Motor neuron (in vitro differentiated cells): ENCODE measurements around the gene OTOA. TPM values are rescaled to one million over a fixed set of nuclear protein-coding genes. Genes with fewer than 3 reads are reported as not detected.
"Not testable (repeated sequence)": the region's sequence is repeated elsewhere in the genome, so short reads cannot be mapped to it uniquely, and the experiment has no call there.

ENCODE experiments used
- ATAC-seq, 8 experiments: fragments of 200-7000 bp; cut with Tn5 transposase; replicated peaks in 6 of 8; 2 replicates each; pipeline ENCODE4 v1.8.0; 2021; ENCODE audit warnings: mild to moderate bottlenecking in 8 of 8, moderate library complexity in 8 of 8
- H3K27ac ChIP-seq, 2 donors: fragments of 250-450 bp; sonication (Bioruptor Pico); 2 replicates each; pipeline ENCODE4 v1.9.0; 2021; ENCODE audit warnings: antibody characterized with exemption in 2 of 2, mild to moderate bottlenecking in 2 of 2, moderate library complexity in 1 of 2
- H3K4me1 ChIP-seq, 2 donors: fragments of 250-450 bp; sonication (Bioruptor Pico); replicated peaks in 1 of 2; 2 replicates each; pipeline ENCODE4 v1.6.1; 2021; ENCODE audit warnings: antibody characterized with exemption in 2 of 2, mild to moderate bottlenecking in 2 of 2, moderate library complexity in 1 of 2
- H3K4me3 ChIP-seq, 5 donors: fragments of 250-450 bp; sonication (Bioruptor Pico); 2 replicates each; pipeline ENCODE4 v1.9.0; 2021; ENCODE audit warnings: antibody characterized with exemption in 5 of 5, mild to moderate bottlenecking in 5 of 5, moderate library complexity in 4 of 5
- WGBS, 10 experiments: fragments of 450-650 bp; shearing (Covaris generic); methylation state at CpG; one replicate each; pipeline ENCODE4 v1.0.0; 2022; 5-methylcytosine and 5-hydroxymethylcytosine counted together
- in situ Hi-C, 9 experiments: fragments of 400-800 bp; cut with MboI; loops; one replicate each; pipeline ENCODE4 v1.15.0; 2021; ENCODE audit warnings: low sequenced_read_pairs in 9 of 9, low pct_unique_long_range_greater_than_20kb in 2 of 9; ENCODE audit not compliant: unreplicated experiment in 9 of 9
- total RNA-seq, 8 experiments: library from RNA; unstranded; fragments of 300-600 nt; gene quantifications; 2 replicates each; pipeline versions ENCODE4 v1.2.3 to v1.2.4, GENCODE V29; 2022

Gene OTOA
- total RNA-seq, 8 experiments from 2014 or later: 0.05 to 0.47 (median 0.22) TPM

- H3K4me3 ChIP-seq, in situ Hi-C loops, H3K4me1 ChIP-seq, ATAC-seq, H3K27ac ChIP-seq: not testable (repeated sequence)
- 67 to 92% methylated on average over 1 to 2 of the region's 4 CpGs; no CpG with 5 or more reads in 8 of the 10 experiments for WGBS, 10 experiments
These were observed 27.2 kb downstream of the OTOA start for GRCh38 chr16:21690967-21691366.

DNA sequence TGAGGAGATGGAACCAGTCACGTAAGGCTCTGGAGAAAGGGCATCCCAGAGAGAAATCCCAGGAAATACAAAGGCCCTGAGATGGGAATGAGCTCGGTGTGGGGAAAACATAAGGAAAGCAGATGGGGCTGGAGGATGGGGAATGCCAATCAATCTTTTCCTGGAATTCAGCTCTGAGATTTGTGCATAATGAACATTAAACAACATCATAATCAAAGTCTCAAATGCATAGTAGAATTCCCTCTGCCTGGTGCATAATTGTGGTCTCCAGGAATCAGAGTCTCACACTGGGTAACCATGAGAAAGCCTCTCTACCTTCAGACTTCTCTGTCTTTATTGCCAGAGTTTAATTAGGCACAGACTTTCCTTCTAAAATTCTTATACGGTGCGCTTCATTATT is 30.8 kb downstream of the OTOA start:
- Histone ChIP-seq H3K27ac (no peak overlapping the region), H3K4me3 (no peak overlapping the region), H3K4me1 (no peaks in the 10 kb centered on the region)
- 0 to 100% (median 86%) methylated on average over 1 to 4 of the region's 4 CpGs; no CpG with 5 or more reads in 3 of the 10 experiments for WGBS, 10 experiments
- in situ Hi-C loops: no loop called here
- peak in 3 of 8 experiments; percentile 52 to 97 (median 75) for ATAC-seq

DNA sequence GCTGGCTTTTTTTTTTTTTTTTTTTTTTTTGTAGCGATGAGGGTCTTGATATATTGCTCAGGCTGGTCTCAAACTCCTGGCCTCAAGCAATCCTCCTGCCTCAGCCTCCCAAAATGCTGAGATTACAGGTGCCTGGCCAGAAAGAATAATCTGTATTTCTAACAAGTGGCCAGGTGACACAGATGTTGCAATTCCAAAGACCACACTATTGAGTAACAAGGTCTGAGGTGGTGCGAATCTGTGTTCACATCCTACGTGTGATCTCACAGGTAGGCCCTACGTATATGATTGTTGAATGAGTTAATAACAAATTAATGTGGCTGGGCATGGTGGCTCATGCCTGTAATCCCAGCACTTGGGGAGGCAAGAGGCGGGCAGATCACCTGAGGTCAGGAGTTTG is 33.3 kb downstream of the OTOA start:
- in situ Hi-C loops: no loop called here
- no peak for ATAC-seq
- no peak overlapping the region for H3K4me3 ChIP-seq

GRCh38 chr16:21698169-21699032 is 34.6 kb downstream of the OTOA start:
- in situ Hi-C loops: no loop called here
- Histone ChIP-seq H3K27ac (no peak overlapping the region), H3K4me1 (no peaks in the 10 kb centered on the region), H3K4me3 (no peak overlapping the region)
- ATAC-seq: no peak
- 70 to 88% (median 77%) methylated on average over 2 to 9 of the region's 9 CpGs; no CpG with 5 or more reads in 2 of the 10 experiments for WGBS, 10 experiments

More for the DNA sequence above, 33.3 kb downstream of the OTOA start:
- H3K4me1 ChIP-seq: no peaks in the 10 kb centered on the region
- WGBS, 10 experiments: 40 to 100% (median 88%) methylated on average over 1 to 4 of the region's 5 CpGs; no CpG with 5 or more reads in 2 of the 10 experiments
- H3K27ac ChIP-seq: no peak overlapping the region

GRCh38 chr16:21701271-21701670 is 37.5 kb downstream of the OTOA start:
- WGBS, 10 experiments: 24 to 70% (median 40%) methylated on average over 1 to 2 of the region's 2 CpGs; no CpG with 5 or more reads in 3 of the 10 experiments
- Histone ChIP-seq H3K4me1 (no peaks in the 10 kb centered on the region), H3K4me3 (no peak overlapping the region), H3K27ac (no peak overlapping the region)
- no peak for ATAC-seq
- in situ Hi-C loops: loop anchor here in 3 of 9 experiments (25.0 kb wide), 1 partner anchor 114 kb away; the partner anchor contains the start of gene METTL9 (in 3 of the 3)

- H3K4me1 ChIP-seq: no peaks in the 10 kb centered on the region
- WGBS, 10 experiments: 0 to 100% (median 87%) methylated on average over 1 to 3 of the region's 3 CpGs; no CpG with 5 or more reads in 1 of the 10 experiments
- in situ Hi-C loops: loop anchor here in 3 of 9 experiments (25.0 kb wide), 1 partner anchor 115 kb away; the partner anchor contains the start of gene METTL9 (in 3 of the 3)
- H3K27ac ChIP-seq: no peak overlapping the region
- H3K4me3 ChIP-seq: no peak overlapping the region
- ATAC-seq: no peak
These were observed 38.5 kb downstream of the OTOA start for GRCh38 chr16:21702276-21702675.

DNA sequence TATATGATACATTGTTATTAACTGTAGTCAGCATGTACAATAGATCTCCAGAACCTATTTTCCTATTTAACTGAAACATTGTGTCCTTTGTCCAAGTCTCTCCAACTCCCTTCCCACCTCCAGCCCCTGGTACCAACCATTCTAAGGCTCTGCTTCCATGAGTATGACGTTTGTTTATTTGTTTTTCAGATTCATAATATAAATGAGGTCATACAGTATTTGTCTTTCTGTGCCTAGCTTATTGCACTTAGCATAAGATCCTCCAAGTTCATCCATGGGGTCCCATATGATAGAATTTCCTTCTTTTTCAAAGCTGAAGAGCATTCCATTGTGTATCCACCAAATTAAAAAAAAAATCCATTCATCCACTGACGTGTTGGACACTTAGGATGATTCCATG is 39.4 kb downstream of the OTOA start:
- no peak overlapping the region for H3K4me3 ChIP-seq
- in situ Hi-C loops: loop anchor here in 3 of 9 experiments (25.0 kb wide), 1 partner anchor 116 kb away; the partner anchor contains the start of gene METTL9 (in 3 of the 3)
- no peak for ATAC-seq
- H3K4me1 ChIP-seq: no peaks in the 10 kb centered on the region
- H3K27ac ChIP-seq: no peak overlapping the region
- WGBS, 10 experiments: 6 to 100% (median 63%) methylated on average over 1 to 2 of the region's 2 CpGs; no CpG with 5 or more reads in 2 of the 10 experiments

DNA sequence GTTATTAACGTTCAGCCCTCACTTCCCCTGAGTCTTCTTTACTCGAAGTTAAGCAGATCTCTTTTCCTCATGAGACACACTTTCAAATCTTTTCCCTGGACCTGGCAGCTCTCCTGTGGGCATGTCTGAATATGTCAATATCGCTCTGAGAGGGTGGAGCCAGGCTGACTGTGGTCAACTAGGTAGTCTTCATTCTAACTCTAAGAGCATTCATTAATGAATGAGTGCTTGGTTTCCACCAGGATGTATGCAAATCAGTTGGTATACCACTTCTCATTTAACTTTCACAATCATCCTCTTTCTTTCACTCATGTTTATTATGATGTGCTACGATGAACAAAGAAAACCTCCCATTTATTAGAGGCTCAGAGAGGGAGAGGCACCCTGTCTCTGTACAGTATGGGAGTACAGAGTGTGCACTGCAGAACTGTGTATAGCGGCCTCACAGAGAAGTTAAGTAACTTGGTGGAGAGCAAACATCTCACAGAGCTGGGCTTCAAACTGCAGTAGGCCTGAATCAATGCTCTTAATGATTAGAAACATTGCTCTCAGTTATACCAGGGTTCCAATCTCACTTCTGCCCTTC is 39.9 kb downstream of the OTOA start:
- no peak overlapping the region for H3K27ac ChIP-seq
- no peaks in the 10 kb centered on the region for H3K4me1 ChIP-seq
- ATAC-seq: peak in 2 of 8 experiments; percentile 50 to 71
- H3K4me3 ChIP-seq: no peak overlapping the region
- WGBS, 10 experiments: 47 to 100% (median 79%) methylated on average over 1 to 4 of the region's 5 CpGs; no CpG with 5 or more reads in 3 of the 10 experiments
- in situ Hi-C loops: loop anchor here in 3 of 9 experiments (25.0 kb wide), 1 partner anchor 116 kb away; the partner anchor contains the start of gene METTL9 (in 3 of the 3)

- in situ Hi-C loops: loop anchor here in 3 of 9 experiments (25.0 kb wide), 1 partner anchor 117 kb away; the partner anchor contains the start of gene METTL9 (in 3 of the 3)
- Histone ChIP-seq H3K4me1 (no peaks in the 10 kb centered on the region), H3K27ac (no peak overlapping the region), H3K4me3 (no peak overlapping the region)
- ATAC-seq: no peak
- WGBS, 10 experiments: 39 to 92% (median 90%) methylated on average over 2 to 5 of the region's 5 CpGs; no CpG with 5 or more reads in 3 of the 10 experiments
These were observed 40.5 kb downstream of the OTOA start for GRCh38 chr16:21704266-21704665.

DNA sequence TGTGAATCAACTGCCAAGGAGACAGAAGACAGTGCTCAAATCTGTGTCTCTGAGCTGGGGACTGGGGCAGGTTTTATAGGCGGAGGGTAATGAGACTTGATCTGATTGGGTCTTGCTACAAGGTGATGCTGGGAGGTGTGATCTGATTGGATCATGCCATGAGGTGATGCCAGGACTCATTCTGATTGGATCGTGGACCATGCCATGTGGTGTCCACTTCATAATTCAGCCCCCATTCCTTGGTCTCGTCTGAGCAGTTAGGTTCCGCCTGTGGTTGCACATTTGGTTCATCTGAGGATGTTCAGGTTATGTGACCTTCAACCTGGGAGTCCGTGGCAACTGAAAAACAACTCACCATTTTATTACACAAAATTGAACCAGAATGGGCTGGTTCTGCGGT is 41.0 kb downstream of the OTOA start:
- 40 to 100% (median 58%) methylated on average over 1 to 5 of the region's 6 CpGs; no CpG with 5 or more reads in 4 of the 10 experiments for WGBS, 10 experiments
- H3K4me1 ChIP-seq: no peaks in the 10 kb centered on the region
- no peak overlapping the region for H3K27ac ChIP-seq
- H3K4me3 ChIP-seq: no peak overlapping the region
- in situ Hi-C loops: loop anchor here in 3 of 9 experiments (25.0 kb wide), 1 partner anchor 117 kb away; the partner anchor contains the start of gene METTL9 (in 3 of the 3)
- no peak for ATAC-seq

DNA sequence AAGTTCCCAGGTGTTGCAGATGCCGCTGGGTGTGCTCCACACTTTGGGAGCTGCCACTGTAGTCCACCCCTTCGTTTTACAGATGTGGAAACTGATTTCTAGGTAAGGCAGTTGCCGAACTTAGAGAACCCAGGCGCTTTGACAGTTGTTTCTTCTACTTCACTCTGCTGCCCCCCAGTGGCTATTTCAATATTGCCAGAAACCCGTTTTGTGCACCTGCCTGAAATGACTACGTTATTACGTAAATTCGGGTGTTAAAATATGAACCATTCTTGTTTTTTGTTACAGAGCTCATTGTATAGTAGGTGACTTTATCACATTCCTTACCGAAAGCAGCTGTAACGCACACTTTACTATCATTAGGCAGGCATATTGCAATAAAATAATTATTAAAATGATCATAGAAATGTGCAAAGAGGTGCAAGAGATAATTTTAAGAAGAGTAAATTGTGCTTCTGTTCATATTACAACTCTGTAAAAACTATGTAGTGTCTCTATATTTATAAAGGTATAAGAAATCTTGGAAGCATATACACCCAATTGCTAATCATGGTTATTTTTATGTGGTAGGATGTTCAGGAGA is 44.9 kb downstream of the OTOA start:
- in situ Hi-C loops: loop anchor here in 3 of 9 experiments (25.0 kb wide), 1 partner anchor 121 kb away; the partner anchor contains the start of gene METTL9 (in 3 of the 3)
- ATAC-seq: peak in 3 of 8 experiments; percentile 49 to 57 (median 54)
- Histone ChIP-seq H3K27ac (no peak overlapping the region), H3K4me3 (no peak overlapping the region), H3K4me1 (no peaks in the 10 kb centered on the region)
- WGBS, 10 experiments: 0 to 19% (median 5%) methylated on average over 2 to 10 of the region's 10 CpGs; no CpG with 5 or more reads in 2 of the 10 experiments

GRCh38 chr16:21710938-21711337 is 47.2 kb downstream of the OTOA start:
- WGBS, 10 experiments: 0 to 93% (median 74%) methylated on average over 1 to 3 of the region's 4 CpGs; no CpG with 5 or more reads in 4 of the 10 experiments
- Histone ChIP-seq H3K4me1 (no peaks in the 10 kb centered on the region), H3K27ac (no peak overlapping the region), H3K4me3 (no peak overlapping the region)
- no peak for ATAC-seq
- in situ Hi-C loops: loop anchor here in 3 of 9 experiments (25.0 kb wide), 1 partner anchor 124 kb away; the partner anchor contains the start of gene METTL9 (in 3 of the 3)
